OCI-LY3 (cell line): ENCODE results near the gene ATG4B.

Experiments
- H2AFZ ChIP-seq: fragments of 200-600, 300-600 bp; shearing (Covaris generic); 2 replicates; pipeline ENCODE4 v1.6.0; 2014; ENCODE audit warnings: antibody characterized with exemption, low read depth, low read length
- H3K27ac ChIP-seq: fragments of 200-600, 300-600 bp; sonication (generic); 2 replicates; pipeline ENCODE4 v1.5.1; 2014; ENCODE audit warnings: mild to moderate bottlenecking, low read length, moderate library complexity, mixed read lengths
- H3K27me3 ChIP-seq: fragments of 200-600, 300-600 bp; sonication (generic); 2 replicates; pipeline ENCODE4 v1.6.1; 2014; ENCODE audit warnings: low read depth, low read length, mixed read lengths
- H3K36me3 ChIP-seq: fragments of 200-600, 300-600 bp; sonication (generic); replicated peaks from 2 replicates; pipeline ENCODE3; 2014; ENCODE audit warnings: low read depth, low read length, mixed read lengths
- H3K4me1 ChIP-seq: fragments of 300-600, 200-600 bp; sonication (generic); 2 replicates; pipeline ENCODE4 v1.6.1; 2014; ENCODE audit warnings: low read length, mixed read lengths
- H3K4me2 ChIP-seq: fragments of 200-600, 300-600 bp; sonication (generic); 2 replicates; pipeline ENCODE4 v1.6.1; 2014; ENCODE audit warnings: low read length, mixed read lengths
- H3K4me3 ChIP-seq: fragments of 300-600, 200-600 bp; sonication (generic); 2 replicates; pipeline ENCODE4 v1.5.1; 2014; ENCODE audit warnings: antibody characterized with exemption, mild to moderate bottlenecking, low read length, moderate library complexity
- H3K79me2 ChIP-seq: fragments of 300-600, 200-600 bp; shearing (Covaris generic); 2 replicates; pipeline ENCODE4 v1.6.1; 2014; ENCODE audit warnings: mild to moderate bottlenecking, low read length, mixed read lengths
- H3K9ac ChIP-seq: fragments of 300-600, 200-600 bp; shearing (Covaris generic); 2 replicates; pipeline ENCODE4 v1.6.0; 2014; ENCODE audit warnings: mild to moderate bottlenecking, low read length, moderate library complexity
- H3K9me3 ChIP-seq: fragments of 200-600, 300-600 bp; shearing (Covaris generic); 2 replicates; pipeline ENCODE4 v1.6.1; 2014; ENCODE audit warnings: low read length, mixed read lengths; ENCODE audit not compliant: insufficient read depth
- H4K20me1 ChIP-seq: fragments of 200-600, 300-600 bp; sonication (generic); 2 replicates; pipeline ENCODE4 v1.6.1; 2016; ENCODE audit warnings: low read length, mixed read lengths; ENCODE audit not compliant: insufficient read depth
- CTCF ChIP-seq: fragments of 200-600, 300-600 bp; sonication (generic); IDR thresholded peaks from 2 replicates; pipeline ENCODE4 v1.5.1; 2014; ENCODE audit warnings: antibody characterized with exemption, low read length, low read depth
- EZH2phosphoT487 ChIP-seq: fragments of 200-600 bp; shearing (Covaris generic); IDR thresholded peaks from 2 replicates; pipeline ENCODE4 v1.6.1; 2018; ENCODE audit warnings: antibody characterized with exemption, mixed run types, low read depth

The ATG4B gene

GRCh38 chr2:241599615-241600014 lies 37.9 kb upstream of the ATG4B start:
- no peaks in the 10 kb centered on the region for H3K36me3 ChIP-seq
- no peaks in the 10 kb centered on the region for H3K4me1 ChIP-seq
- H3K79me2 ChIP-seq, result no peaks in the 10 kb centered on the region
- no peak overlapping the region for H3K27ac ChIP-seq
- H3K9ac ChIP-seq, result no peak overlapping the region
- no peak for TF ChIP-seq CTCF
- no peaks in the 10 kb centered on the region for H3K27me3 ChIP-seq
- no peaks in the 10 kb centered on the region for H4K20me1 ChIP-seq
- H3K9me3 ChIP-seq, result no peaks in the 10 kb centered on the region
- no peak overlapping the region for H3K4me2 ChIP-seq
- H2AFZ ChIP-seq, result no peak overlapping the region
- no peak overlapping the region for H3K4me3 ChIP-seq

- no peaks in the 10 kb centered on the region for H3K79me2 ChIP-seq
- H3K9ac ChIP-seq, result no peak overlapping the region
- H3K36me3 ChIP-seq, result no peaks in the 10 kb centered on the region
- TF ChIP-seq EZH2phosphoT487, result no peak
- TF ChIP-seq CTCF, result no peak
- H3K4me2 ChIP-seq, result no peak overlapping the region
- H3K27me3 ChIP-seq, result no peaks in the 10 kb centered on the region
- no peak overlapping the region for H3K4me3 ChIP-seq
- no peak overlapping the region for H2AFZ ChIP-seq
- H4K20me1 ChIP-seq, result no peaks in the 10 kb centered on the region
- H3K9me3 ChIP-seq, result no peaks in the 10 kb centered on the region
- no peaks in the 10 kb centered on the region for H3K4me1 ChIP-seq
- no peak overlapping the region for H3K27ac ChIP-seq
Observed at GRCh38 chr2:241601841-241602240, 35.7 kb upstream of the ATG4B start.

GRCh38 chr2:241602720-241603119 lies 34.8 kb upstream of the ATG4B start:
- Histone ChIP-seq H3K79me2 (no peaks in the 10 kb centered on the region), H3K4me3 (no peak overlapping the region), H3K27me3 (no peaks in the 10 kb centered on the region), H2AFZ (no peak overlapping the region), H4K20me1 (no peaks in the 10 kb centered on the region), H3K4me1 (no peaks in the 10 kb centered on the region), H3K4me2 (no peak overlapping the region), H3K36me3 (no peaks in the 10 kb centered on the region), H3K9me3 (no peaks in the 10 kb centered on the region), H3K9ac (no peak overlapping the region), H3K27ac (no peak overlapping the region)
- TF ChIP-seq EZH2phosphoT487, result no peak
- TF ChIP-seq CTCF, result no peak

GRCh38 chr2:241603686-241604085 lies 33.8 kb upstream of the ATG4B start:
- Histone ChIP-seq H3K4me3 (no peak overlapping the region), H3K27ac (no peak overlapping the region), H3K36me3 (no peaks in the 10 kb centered on the region), H3K9me3 (no peaks in the 10 kb centered on the region), H4K20me1 (no peaks in the 10 kb centered on the region), H3K27me3 (no peaks in the 10 kb centered on the region), H3K4me2 (no peak overlapping the region), H3K79me2 (peaks cover 3% of the 10 kb centered on the region; the same call in 1 of the 2 replicates), H3K4me1 (no peaks in the 10 kb centered on the region), H3K9ac (no peak overlapping the region), H2AFZ (no peak overlapping the region)
- no peak for TF ChIP-seq CTCF
- TF ChIP-seq EZH2phosphoT487, result no peak
